KMS-11 (cell line): ENCODE data around the gene CD151.

ENCODE experiments used
- H2AFZ ChIP-seq: fragments of 200-600 bp; sonication (generic); 2 replicates; pipeline ENCODE4 v1.6.1; 2016; ENCODE audit warnings: antibody characterized with exemption, mixed run types, low read depth
- H3K27ac ChIP-seq: fragments of 200-600 bp; sonication (generic); 2 replicates; pipeline ENCODE4 v1.6.1; 2016; ENCODE audit warnings: mild to moderate bottlenecking, mixed run types
- H3K27me3 ChIP-seq: fragments of 200-600 bp; sonication (generic); 2 replicates; pipeline ENCODE4 v1.6.1; 2017; ENCODE audit warnings: mild to moderate bottlenecking, low read depth, mixed run types, moderate library complexity; ENCODE audit not compliant: insufficient read depth
- H3K36me3 ChIP-seq: fragments of 200-600 bp; sonication (generic); 2 replicates; pipeline ENCODE4 v1.6.1; 2017; ENCODE audit warnings: mild to moderate bottlenecking, mixed run types; ENCODE audit not compliant: insufficient read depth
- H3K4me1 ChIP-seq: fragments of 200-600 bp; sonication (generic); 2 replicates; pipeline ENCODE4 v1.6.1; 2016; ENCODE audit warnings: mild to moderate bottlenecking, low read depth, mixed run types; ENCODE audit not compliant: poor library complexity, severe bottlenecking
- H3K4me2 ChIP-seq: fragments of 200-600 bp; sonication (generic); 2 replicates; pipeline ENCODE4 v1.7.0; 2016; ENCODE audit warnings: mild to moderate bottlenecking, mixed run types
- H3K4me3 ChIP-seq: fragments of 200-600 bp; sonication (generic); IDR thresholded peaks from 2 replicates; pipeline ENCODE4 v1.6.1; 2017; ENCODE audit warnings: low read depth, low read length, mixed read lengths; ENCODE audit not compliant: insufficient read depth
- H3K79me2 ChIP-seq: fragments of 200-600 bp; sonication (generic); 2 replicates; pipeline ENCODE4 v1.6.1; 2016; ENCODE audit warnings: low read depth, mixed run types; ENCODE audit not compliant: insufficient read depth
- H3K9ac ChIP-seq: fragments of 200-600 bp; sonication (generic); 2 replicates; pipeline ENCODE4 v1.6.1; 2016; ENCODE audit warnings: mild to moderate bottlenecking, mixed run types
- H4K20me1 ChIP-seq: fragments of 200-600 bp; sonication (generic); 2 replicates; pipeline ENCODE4 v1.6.1; 2016; ENCODE audit warnings: mild to moderate bottlenecking, mixed run types; ENCODE audit not compliant: insufficient read depth
- CTCF ChIP-seq: fragments of 200-600 bp; sonication (generic); conservative IDR thresholded peaks from 2 replicates; pipeline ENCODE4 v1.6.1; 2017; ENCODE audit warnings: low read depth, mild to moderate bottlenecking, antibody characterized with exemption, low read length, moderate library complexity, mixed read lengths

CD151 gene

GRCh38 chr11:852762-853161 is 20.0 kb downstream of the CD151 start:
- Histone ChIP-seq H3K9ac (no peak overlapping the region), H3K27me3 (peaks cover 24% of the 10 kb centered on the region; the same call in 1 of the 2 replicates), H3K4me2 (no peak overlapping the region), H2AFZ (no peak overlapping the region), H3K4me1 (peaks cover 13% of the 10 kb centered on the region), H3K27ac (no peak overlapping the region), H4K20me1 (no peaks in the 10 kb centered on the region), H3K36me3 (no peaks in the 10 kb centered on the region), H3K4me3 (no peak overlapping the region), H3K79me2 (no peaks in the 10 kb centered on the region)
- no peak for TF ChIP-seq CTCF

GRCh38 chr11:853682-854448 is 21.1 kb downstream of the CD151 start:
- Histone ChIP-seq H3K4me2 (no peak overlapping the region), H3K27ac (no peak overlapping the region), H3K27me3 (peaks cover 19% of the 10 kb centered on the region; the same call in 1 of the 2 replicates), H2AFZ (no peak overlapping the region), H3K36me3 (no peaks in the 10 kb centered on the region), H3K79me2 (no peaks in the 10 kb centered on the region), H3K4me1 (peaks cover 5% of the 10 kb centered on the region), H3K4me3 (no peak overlapping the region), H4K20me1 (no peaks in the 10 kb centered on the region), H3K9ac (no peak overlapping the region)
- no peak for TF ChIP-seq CTCF

GRCh38 chr11:854601-855329 is 22.0 kb downstream of the CD151 start:
- no peaks in the 10 kb centered on the region for H3K36me3 ChIP-seq
- H3K79me2 ChIP-seq, result no peaks in the 10 kb centered on the region
- no peak overlapping the region for H3K27ac ChIP-seq
- peaks cover 13% of the 10 kb centered on the region; the same call in 1 of the 2 replicates for H3K27me3 ChIP-seq
- TF ChIP-seq CTCF, result no peak
- H3K4me1 ChIP-seq, result peaks cover 4% of the 10 kb centered on the region
- H4K20me1 ChIP-seq, result no peaks in the 10 kb centered on the region
- H3K9ac ChIP-seq, result no peak overlapping the region
- H3K4me2 ChIP-seq, result no peak overlapping the region
- H3K4me3 ChIP-seq, result no peak overlapping the region
- no peak overlapping the region for H2AFZ ChIP-seq

GRCh38 chr11:855330-855674 is 22.6 kb downstream of the CD151 start:
- no peak overlapping the region for H3K4me3 ChIP-seq
- no peaks in the 10 kb centered on the region for H3K79me2 ChIP-seq
- peaks cover 12% of the 10 kb centered on the region; the same call in 1 of the 2 replicates for H3K27me3 ChIP-seq
- H2AFZ ChIP-seq, result no peak overlapping the region
- H3K4me2 ChIP-seq, result no peak overlapping the region
- no peak for TF ChIP-seq CTCF
- H3K27ac ChIP-seq, result no peak overlapping the region
- H3K4me1 ChIP-seq, result peaks cover 9% of the 10 kb centered on the region
- H4K20me1 ChIP-seq, result no peaks in the 10 kb centered on the region
- H3K36me3 ChIP-seq, result no peaks in the 10 kb centered on the region
- no peak overlapping the region for H3K9ac ChIP-seq
